Liver (tissue), 3 donors: ENCODE results near the gene ANTXR1.

Source experiments
- FOXA1 ChIP-seq: IDR thresholded peaks from 2 replicates; pipeline ENCODE4 v1.6.1; 2016; ENCODE audit warnings: antibody characterized with exemption
- GABPA ChIP-seq, 2 donors: IDR thresholded peaks in 1 of 2; conservative IDR thresholded peaks in 1 of 2; 2 replicates each; pipeline ENCODE4 v1.6.1; 2016; ENCODE audit warnings: antibody characterized with exemption in 2 of 2, mild to moderate bottlenecking in 1 of 2, moderate library complexity in 1 of 2
- RAD21 ChIP-seq, 2 donors: IDR thresholded peaks; 2 replicates each; pipeline ENCODE4 v1.6.1; 2016; ENCODE audit warnings: antibody characterized with exemption in 2 of 2, mild to moderate bottlenecking in 2 of 2
- RXRA ChIP-seq, 2 donors: IDR thresholded peaks; 2 replicates each; pipeline ENCODE4 v1.6.1; 2017 to 2018; ENCODE audit warnings: antibody characterized with exemption in 2 of 2, mild to moderate bottlenecking in 1 of 2
- YY1 ChIP-seq: IDR thresholded peaks from 2 replicates; pipeline ENCODE4 v1.6.1; 2016; ENCODE audit warnings: antibody characterized with exemption, mild to moderate bottlenecking
- TF ChIP-seq, protein P1 (sequence below): IDR thresholded peaks from 2 replicates; pipeline ENCODE4 v1.6.1; 2016; ENCODE audit warnings: antibody characterized with exemption
- TF ChIP-seq, protein P2 (sequence below): fragments of 150-350 bp; IDR thresholded peaks from 2 replicates; pipeline ENCODE4 v1.5.1; 2017; ENCODE audit warnings: improper control_type of control experiment, low read depth, low read length; ENCODE audit not compliant: missing input control
- TF ChIP-seq, protein P3 (sequence below): IDR thresholded peaks from 2 replicates; pipeline ENCODE4 v1.6.1; 2016; ENCODE audit warnings: antibody characterized with exemption, mild to moderate bottlenecking
- TF ChIP-seq, protein P4 (sequence below): IDR thresholded peaks from 2 replicates; pipeline ENCODE4 v1.6.1; 2016; ENCODE audit warnings: antibody characterized with exemption
- TF ChIP-seq, protein P5 (sequence below): IDR thresholded peaks from 2 replicates; pipeline ENCODE4 v1.6.1; 2016; ENCODE audit warnings: antibody characterized with exemption
- donor health status: healthy.
- donor health status: healthy.

DNA sequence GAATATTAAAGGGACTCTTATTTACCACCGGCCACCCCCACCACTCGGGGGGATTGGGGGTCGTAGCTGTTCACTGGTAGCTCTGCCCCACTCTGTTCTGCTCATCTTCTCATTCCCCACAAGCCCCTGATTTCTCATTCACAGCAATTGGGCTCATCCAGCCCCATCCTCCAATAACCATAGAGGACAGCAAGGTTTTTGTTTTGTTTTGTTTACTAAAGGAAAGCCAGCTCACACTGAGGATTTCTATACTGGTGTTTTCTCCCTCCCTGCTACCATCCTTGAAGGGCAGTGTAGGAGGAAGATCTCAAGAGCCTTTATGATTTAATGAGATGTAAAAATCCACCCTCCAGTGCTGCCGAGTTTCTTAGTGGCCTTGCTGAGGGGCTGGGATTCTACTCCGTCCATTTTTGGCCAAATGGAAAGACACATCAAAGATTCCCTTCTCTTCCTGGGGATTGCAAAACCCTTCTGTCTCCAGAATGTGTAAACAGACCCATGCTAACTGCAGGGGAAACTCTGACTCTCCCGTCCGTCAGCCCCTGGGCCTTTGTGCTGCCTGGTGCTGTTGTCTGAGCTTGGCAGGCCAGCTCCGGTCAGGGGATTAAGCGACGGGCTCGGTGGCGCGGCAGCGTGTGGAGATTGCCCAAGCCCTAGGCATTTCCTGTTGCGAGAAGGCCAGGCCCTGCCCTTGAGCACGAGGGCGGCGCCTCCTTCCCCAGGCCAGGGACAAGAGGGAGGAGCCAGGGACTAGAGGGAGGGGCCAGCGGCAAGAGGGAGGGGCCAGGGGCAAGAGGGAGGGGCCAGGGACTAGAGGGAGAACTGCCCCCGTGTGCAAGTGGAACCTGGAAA, 165.0 kb downstream of the ANTXR1 start:
- TF ChIP-seq RAD21 (IDR thresholded peaks at IDR 0.05) (peak in 1 of 2 donors; percentile 59), YY1 (peak; percentile 47), GABPA (IDR thresholded peaks at IDR 0.05 in 1 of 2, conservative IDR thresholded peaks at IDR 0.05 in 1 of 2) (peak in 1 of 2 donors; percentile 35), FOXA1 (no peak), RXRA (IDR thresholded peaks at IDR 0.05) (peak; percentile 42 to 55)
- TF ChIP-seq, protein P1, sequence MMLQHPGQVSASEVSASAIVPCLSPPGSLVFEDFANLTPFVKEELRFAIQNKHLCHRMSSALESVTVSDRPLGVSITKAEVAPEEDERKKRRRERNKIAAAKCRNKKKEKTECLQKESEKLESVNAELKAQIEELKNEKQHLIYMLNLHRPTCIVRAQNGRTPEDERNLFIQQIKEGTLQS: no peak
- TF ChIP-seq, protein P2, sequence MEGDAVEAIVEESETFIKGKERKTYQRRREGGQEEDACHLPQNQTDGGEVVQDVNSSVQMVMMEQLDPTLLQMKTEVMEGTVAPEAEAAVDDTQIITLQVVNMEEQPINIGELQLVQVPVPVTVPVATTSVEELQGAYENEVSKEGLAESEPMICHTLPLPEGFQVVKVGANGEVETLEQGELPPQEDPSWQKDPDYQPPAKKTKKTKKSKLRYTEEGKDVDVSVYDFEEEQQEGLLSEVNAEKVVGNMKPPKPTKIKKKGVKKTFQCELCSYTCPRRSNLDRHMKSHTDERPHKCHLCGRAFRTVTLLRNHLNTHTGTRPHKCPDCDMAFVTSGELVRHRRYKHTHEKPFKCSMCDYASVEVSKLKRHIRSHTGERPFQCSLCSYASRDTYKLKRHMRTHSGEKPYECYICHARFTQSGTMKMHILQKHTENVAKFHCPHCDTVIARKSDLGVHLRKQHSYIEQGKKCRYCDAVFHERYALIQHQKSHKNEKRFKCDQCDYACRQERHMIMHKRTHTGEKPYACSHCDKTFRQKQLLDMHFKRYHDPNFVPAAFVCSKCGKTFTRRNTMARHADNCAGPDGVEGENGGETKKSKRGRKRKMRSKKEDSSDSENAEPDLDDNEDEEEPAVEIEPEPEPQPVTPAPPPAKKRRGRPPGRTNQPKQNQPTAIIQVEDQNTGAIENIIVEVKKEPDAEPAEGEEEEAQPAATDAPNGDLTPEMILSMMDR: no peak
- TF ChIP-seq, protein P3, sequence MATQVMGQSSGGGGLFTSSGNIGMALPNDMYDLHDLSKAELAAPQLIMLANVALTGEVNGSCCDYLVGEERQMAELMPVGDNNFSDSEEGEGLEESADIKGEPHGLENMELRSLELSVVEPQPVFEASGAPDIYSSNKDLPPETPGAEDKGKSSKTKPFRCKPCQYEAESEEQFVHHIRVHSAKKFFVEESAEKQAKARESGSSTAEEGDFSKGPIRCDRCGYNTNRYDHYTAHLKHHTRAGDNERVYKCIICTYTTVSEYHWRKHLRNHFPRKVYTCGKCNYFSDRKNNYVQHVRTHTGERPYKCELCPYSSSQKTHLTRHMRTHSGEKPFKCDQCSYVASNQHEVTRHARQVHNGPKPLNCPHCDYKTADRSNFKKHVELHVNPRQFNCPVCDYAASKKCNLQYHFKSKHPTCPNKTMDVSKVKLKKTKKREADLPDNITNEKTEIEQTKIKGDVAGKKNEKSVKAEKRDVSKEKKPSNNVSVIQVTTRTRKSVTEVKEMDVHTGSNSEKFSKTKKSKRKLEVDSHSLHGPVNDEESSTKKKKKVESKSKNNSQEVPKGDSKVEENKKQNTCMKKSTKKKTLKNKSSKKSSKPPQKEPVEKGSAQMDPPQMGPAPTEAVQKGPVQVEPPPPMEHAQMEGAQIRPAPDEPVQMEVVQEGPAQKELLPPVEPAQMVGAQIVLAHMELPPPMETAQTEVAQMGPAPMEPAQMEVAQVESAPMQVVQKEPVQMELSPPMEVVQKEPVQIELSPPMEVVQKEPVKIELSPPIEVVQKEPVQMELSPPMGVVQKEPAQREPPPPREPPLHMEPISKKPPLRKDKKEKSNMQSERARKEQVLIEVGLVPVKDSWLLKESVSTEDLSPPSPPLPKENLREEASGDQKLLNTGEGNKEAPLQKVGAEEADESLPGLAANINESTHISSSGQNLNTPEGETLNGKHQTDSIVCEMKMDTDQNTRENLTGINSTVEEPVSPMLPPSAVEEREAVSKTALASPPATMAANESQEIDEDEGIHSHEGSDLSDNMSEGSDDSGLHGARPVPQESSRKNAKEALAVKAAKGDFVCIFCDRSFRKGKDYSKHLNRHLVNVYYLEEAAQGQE: no peak
- TF ChIP-seq, protein P4, sequence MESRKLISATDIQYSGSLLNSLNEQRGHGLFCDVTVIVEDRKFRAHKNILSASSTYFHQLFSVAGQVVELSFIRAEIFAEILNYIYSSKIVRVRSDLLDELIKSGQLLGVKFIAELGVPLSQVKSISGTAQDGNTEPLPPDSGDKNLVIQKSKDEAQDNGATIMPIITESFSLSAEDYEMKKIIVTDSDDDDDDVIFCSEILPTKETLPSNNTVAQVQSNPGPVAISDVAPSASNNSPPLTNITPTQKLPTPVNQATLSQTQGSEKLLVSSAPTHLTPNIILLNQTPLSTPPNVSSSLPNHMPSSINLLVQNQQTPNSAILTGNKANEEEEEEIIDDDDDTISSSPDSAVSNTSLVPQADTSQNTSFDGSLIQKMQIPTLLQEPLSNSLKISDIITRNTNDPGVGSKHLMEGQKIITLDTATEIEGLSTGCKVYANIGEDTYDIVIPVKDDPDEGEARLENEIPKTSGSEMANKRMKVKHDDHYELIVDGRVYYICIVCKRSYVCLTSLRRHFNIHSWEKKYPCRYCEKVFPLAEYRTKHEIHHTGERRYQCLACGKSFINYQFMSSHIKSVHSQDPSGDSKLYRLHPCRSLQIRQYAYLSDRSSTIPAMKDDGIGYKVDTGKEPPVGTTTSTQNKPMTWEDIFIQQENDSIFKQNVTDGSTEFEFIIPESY: no peak
- TF ChIP-seq, protein P5, sequence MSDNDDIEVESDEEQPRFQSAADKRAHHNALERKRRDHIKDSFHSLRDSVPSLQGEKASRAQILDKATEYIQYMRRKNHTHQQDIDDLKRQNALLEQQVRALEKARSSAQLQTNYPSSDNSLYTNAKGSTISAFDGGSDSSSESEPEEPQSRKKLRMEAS: no peak
